ENCODE data around the gene PRELP.

PRELP gene

DNA sequence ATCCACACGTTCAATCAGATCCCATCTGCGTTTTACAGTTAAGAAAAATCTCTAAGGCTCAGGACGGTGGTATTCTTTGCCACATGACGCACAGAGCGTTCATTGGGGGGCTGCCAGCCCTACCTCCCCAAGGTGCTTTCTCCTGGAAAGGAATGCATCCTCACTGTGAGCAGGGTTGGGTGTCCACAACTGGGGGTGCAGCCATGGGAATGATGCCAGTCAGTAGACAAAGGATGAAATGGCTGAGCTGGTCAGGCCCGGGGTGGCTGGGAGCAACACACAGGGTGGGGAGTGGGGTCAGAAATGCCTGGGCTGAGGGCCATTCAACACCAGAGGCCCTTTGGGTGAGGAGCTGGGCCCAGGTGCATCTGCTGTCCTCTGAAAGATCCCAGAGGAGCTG is 44.3 kb downstream of the PRELP start:
- TF ChIP-seq Cebpa-rat (IDR thresholded peaks at IDR 0.05): no peak
- Histone ChIP-seq H3K27ac (no peak overlapping the region), H3K9me3 (no peaks in the 10 kb centered on the region), H4K20me1 (no peaks in the 10 kb centered on the region), H3K36me3 (no peaks in the 10 kb centered on the region), H3K4me3 (no peak overlapping the region), H3K4me2 (no peak overlapping the region), H3K27me3 (no peaks in the 10 kb centered on the region), H3K4me1 (peaks cover 15% of the 10 kb centered on the region), H3K9ac (no peak overlapping the region)

DNA sequence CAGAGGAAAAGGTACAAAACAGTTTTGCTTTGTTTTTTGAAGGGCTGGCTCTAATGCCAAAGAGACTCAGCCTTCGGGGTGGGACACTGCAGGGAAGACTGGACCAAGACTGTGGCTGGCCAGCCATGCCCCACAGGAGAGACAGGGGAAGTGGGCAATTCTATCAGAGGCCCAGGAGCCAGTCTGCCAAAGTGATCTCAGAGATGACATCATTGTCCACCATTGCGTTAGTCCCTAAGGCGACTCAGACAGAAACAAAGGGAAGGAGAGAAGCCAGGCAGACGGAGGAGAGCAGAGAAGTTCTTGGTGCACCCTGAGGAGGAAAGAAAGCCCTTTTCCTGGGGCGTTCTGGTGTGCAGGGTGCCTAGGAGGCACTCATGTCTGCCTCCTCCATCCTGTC is 44.7 kb downstream of the PRELP start:
- H3K36me3 ChIP-seq: no peaks in the 10 kb centered on the region
- H3K9me3 ChIP-seq: no peaks in the 10 kb centered on the region
- no peaks in the 10 kb centered on the region for H3K27me3 ChIP-seq
- H3K9ac ChIP-seq: no peak overlapping the region
- no peak overlapping the region for H3K4me2 ChIP-seq
- H3K4me1 ChIP-seq: peaks cover 20% of the 10 kb centered on the region
- no peaks in the 10 kb centered on the region for H4K20me1 ChIP-seq
- H3K4me3 ChIP-seq: no peak overlapping the region
- no peak for TF ChIP-seq Cebpa-rat (IDR thresholded peaks at IDR 0.05)
- no peak overlapping the region for H3K27ac ChIP-seq

GRCh38 chr1:203521074-203521794 is 45.6 kb downstream of the PRELP start:
- Histone ChIP-seq H3K27me3 (no peaks in the 10 kb centered on the region), H3K4me1 (peaks cover 25% of the 10 kb centered on the region), H3K9me3 (no peaks in the 10 kb centered on the region), H3K27ac (no peak overlapping the region), H3K36me3 (no peaks in the 10 kb centered on the region), H3K4me3 (no peak overlapping the region), H4K20me1 (no peaks in the 10 kb centered on the region), H3K9ac (no peak overlapping the region), H3K4me2 (no peak overlapping the region)
- TF ChIP-seq Cebpa-rat (IDR thresholded peaks at IDR 0.05): no peak

DNA sequence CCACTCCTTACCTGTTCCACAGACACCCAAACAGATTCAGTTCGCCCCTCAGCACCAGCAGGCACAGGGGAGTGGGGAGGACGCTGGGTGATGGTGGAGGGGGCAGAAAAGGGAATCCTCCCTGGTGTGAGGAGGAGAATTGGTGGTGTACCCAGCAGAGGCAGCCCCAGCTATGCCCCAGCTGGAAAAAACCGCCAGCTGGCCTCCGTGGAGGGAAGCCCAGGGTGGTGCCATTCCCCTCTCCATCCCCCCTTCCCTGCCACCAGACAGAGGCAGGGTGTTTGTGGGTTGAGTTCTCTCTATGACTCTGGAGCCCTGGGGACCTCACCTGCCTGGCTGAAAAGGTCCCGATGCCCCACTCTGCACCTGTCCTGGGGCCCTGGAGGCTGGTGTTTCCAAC is 46.2 kb downstream of the PRELP start:
- no peak overlapping the region for H3K4me3 ChIP-seq
- peaks cover 25% of the 10 kb centered on the region for H3K4me1 ChIP-seq
- no peak overlapping the region for H3K4me2 ChIP-seq
- H3K27me3 ChIP-seq: no peaks in the 10 kb centered on the region
- no peaks in the 10 kb centered on the region for H3K36me3 ChIP-seq
- no peak overlapping the region for H3K9ac ChIP-seq
- no peaks in the 10 kb centered on the region for H4K20me1 ChIP-seq
- TF ChIP-seq Cebpa-rat (IDR thresholded peaks at IDR 0.05): no peak
- no peak overlapping the region for H3K27ac ChIP-seq
- H3K9me3 ChIP-seq: no peaks in the 10 kb centered on the region

DNA sequence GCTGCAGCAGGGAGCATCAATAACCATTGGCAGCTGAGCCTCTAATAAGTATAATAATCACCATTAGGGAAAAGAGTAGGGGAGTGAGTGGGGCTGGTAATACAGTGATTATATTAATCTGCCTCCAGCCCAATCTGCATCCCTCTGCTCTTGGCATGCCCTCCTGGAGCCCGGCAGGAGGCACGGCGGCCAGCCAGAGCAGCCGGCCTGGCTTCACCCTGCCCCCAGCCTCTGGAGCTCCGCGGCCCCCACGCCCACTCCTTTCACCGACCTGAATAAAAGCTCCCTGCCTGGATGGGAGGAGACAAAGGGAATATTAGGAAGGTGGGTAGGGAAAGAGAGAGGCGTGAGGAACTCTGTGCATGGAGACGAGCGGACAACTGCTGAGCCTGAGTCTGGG is 46.6 kb downstream of the PRELP start:
- H3K4me3 ChIP-seq: no peak overlapping the region
- no peak overlapping the region for H3K4me2 ChIP-seq
- H3K27ac ChIP-seq: no peak overlapping the region
- H3K9ac ChIP-seq: no peak overlapping the region
- no peaks in the 10 kb centered on the region for H3K27me3 ChIP-seq
- H3K9me3 ChIP-seq: no peaks in the 10 kb centered on the region
- no peak for TF ChIP-seq Cebpa-rat (IDR thresholded peaks at IDR 0.05)
- H3K4me1 ChIP-seq: peaks cover 25% of the 10 kb centered on the region
- H4K20me1 ChIP-seq: no peaks in the 10 kb centered on the region
- no peaks in the 10 kb centered on the region for H3K36me3 ChIP-seq

GRCh38 chr1:203523667-203524066 is 48.1 kb downstream of the PRELP start:
- H3K27me3 ChIP-seq: no peaks in the 10 kb centered on the region
- no peak overlapping the region for H3K27ac ChIP-seq
- no peak for TF ChIP-seq Cebpa-rat (IDR thresholded peaks at IDR 0.05)
- H3K9ac ChIP-seq: no peak overlapping the region
- H3K4me1 ChIP-seq: peaks cover 27% of the 10 kb centered on the region
- H3K4me3 ChIP-seq: no peak overlapping the region
- no peaks in the 10 kb centered on the region for H3K36me3 ChIP-seq
- H3K9me3 ChIP-seq: no peaks in the 10 kb centered on the region
- H4K20me1 ChIP-seq: no peaks in the 10 kb centered on the region
- peak overlapping the region; percentile 13; the same call in 1 of the 2 replicates for H3K4me2 ChIP-seq

DNA sequence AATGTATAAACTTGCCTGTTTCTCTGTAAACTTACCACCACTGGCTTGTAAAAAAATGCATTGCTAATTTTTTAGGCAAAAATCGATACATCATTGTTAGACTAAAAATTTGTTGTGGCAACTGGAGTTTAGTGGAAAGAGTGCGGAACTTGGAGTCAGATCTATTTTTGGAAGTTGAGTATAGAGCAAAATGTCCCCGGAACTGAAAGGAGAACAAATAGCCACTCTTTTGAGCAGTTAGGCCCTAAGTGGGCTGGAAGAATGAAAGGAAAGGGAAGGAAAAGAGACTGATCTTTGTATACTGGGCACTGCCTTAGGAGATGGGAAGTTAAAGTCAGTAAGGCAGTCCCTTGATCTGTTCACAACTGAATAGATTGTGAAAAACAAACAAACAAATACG is 48.5 kb downstream of the PRELP start:
- Histone ChIP-seq H3K27ac (no peak overlapping the region), H3K4me2 (peak overlapping the region; percentile 13), H3K27me3 (no peaks in the 10 kb centered on the region), H3K36me3 (no peaks in the 10 kb centered on the region), H3K4me3 (no peak overlapping the region), H3K9ac (no peak overlapping the region), H4K20me1 (no peaks in the 10 kb centered on the region), H3K9me3 (no peaks in the 10 kb centered on the region), H3K4me1 (peaks cover 32% of the 10 kb centered on the region)
- TF ChIP-seq Cebpa-rat (IDR thresholded peaks at IDR 0.05): no peak

DNA sequence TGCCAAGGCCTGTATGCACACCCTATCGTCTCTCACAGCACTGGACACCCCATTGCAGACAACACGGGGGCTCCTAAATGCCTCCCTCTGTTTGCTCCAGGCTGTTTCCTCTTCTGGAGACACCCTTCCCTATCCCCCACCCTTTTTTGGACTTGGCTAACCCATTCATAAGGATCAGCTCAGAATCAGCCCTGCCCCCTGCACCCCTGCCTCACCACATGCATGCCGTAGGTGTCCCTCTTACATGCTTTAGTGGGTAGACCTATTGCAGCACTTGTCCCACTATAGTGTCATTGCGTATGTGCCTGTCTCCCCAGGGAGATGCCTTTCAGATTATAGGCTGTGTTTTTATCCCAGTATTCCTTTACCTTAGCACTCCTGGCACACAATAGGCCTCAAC is 49.2 kb downstream of the PRELP start:
- Histone ChIP-seq H3K36me3 (no peaks in the 10 kb centered on the region), H3K4me1 (peaks cover 36% of the 10 kb centered on the region), H3K27ac (no peak overlapping the region), H3K27me3 (no peaks in the 10 kb centered on the region), H4K20me1 (no peaks in the 10 kb centered on the region), H3K4me3 (no peak overlapping the region), H3K9ac (no peak overlapping the region), H3K4me2 (peak overlapping the region; percentile 26), H3K9me3 (no peaks in the 10 kb centered on the region)
- no peak for TF ChIP-seq Cebpa-rat (IDR thresholded peaks at IDR 0.05)

- Histone ChIP-seq H3K27me3 (no peaks in the 10 kb centered on the region), H3K36me3 (no peaks in the 10 kb centered on the region), H3K9me3 (no peaks in the 10 kb centered on the region), H3K4me1 (peaks cover 36% of the 10 kb centered on the region), H3K4me3 (no peak overlapping the region), H3K4me2 (peak overlapping the region; percentile 26; the same call in 1 of the 2 replicates), H4K20me1 (no peaks in the 10 kb centered on the region), H3K27ac (no peak overlapping the region), H3K9ac (no peak overlapping the region)
- TF ChIP-seq Cebpa-rat (IDR thresholded peaks at IDR 0.05): no peak
Observed at GRCh38 chr1:203525685-203526084, 50.1 kb downstream of the PRELP start.

DNA sequence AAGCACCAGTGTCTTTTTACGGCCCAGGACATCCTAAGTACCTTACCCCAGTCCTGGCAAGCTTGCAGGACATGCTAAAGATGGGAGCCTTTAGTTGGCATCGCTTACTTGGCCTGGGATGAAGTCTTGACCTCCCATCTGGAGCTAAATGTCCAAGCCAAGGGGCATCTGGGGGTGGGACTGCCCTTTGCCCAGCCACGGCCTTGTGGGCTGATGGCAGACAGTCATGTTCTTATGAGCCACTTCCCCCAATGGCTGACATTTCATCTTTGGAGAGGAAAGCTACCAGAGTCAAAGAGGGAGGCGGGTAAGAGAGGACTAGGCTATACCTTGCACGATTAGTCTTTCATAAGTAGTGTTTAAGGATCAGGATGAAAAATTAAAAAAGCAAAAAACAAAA is 50.5 kb downstream of the PRELP start:
- Histone ChIP-seq H3K4me3 (no peak overlapping the region), H3K27ac (no peak overlapping the region), H3K9me3 (no peaks in the 10 kb centered on the region), H3K4me2 (no peak overlapping the region), H3K27me3 (no peaks in the 10 kb centered on the region), H3K4me1 (peaks cover 36% of the 10 kb centered on the region), H3K36me3 (no peaks in the 10 kb centered on the region), H4K20me1 (no peaks in the 10 kb centered on the region), H3K9ac (no peak overlapping the region)
- no peak for TF ChIP-seq Cebpa-rat (IDR thresholded peaks at IDR 0.05)

DNA sequence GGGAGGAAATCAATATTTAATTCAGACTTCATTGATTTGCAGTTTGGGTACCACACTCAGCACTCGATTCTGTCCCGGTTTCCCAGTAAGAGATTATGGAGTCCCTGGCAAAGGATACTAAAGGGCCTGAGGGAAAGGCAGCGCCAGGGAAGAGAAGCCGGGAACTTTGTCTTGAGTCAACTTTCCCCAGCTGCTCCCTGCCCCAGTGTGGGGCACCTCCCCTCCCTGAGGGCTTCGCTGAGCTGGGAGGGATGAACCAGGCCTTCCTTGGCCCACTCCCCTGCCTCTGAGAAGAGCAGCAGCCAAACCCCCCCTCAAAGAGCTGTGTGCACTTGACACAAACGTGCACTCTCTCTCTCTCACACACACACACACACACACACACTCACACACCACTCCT is 51.0 kb downstream of the PRELP start:
- no peak overlapping the region for H3K4me3 ChIP-seq
- no peak for TF ChIP-seq Cebpa-rat (IDR thresholded peaks at IDR 0.05)
- H3K4me2 ChIP-seq: no peak overlapping the region
- no peaks in the 10 kb centered on the region for H4K20me1 ChIP-seq
- H3K9me3 ChIP-seq: no peaks in the 10 kb centered on the region
- no peaks in the 10 kb centered on the region for H3K27me3 ChIP-seq
- H3K36me3 ChIP-seq: no peaks in the 10 kb centered on the region
- H3K27ac ChIP-seq: no peak overlapping the region; the same call in 1 of the 2 replicates
- no peak overlapping the region for H3K9ac ChIP-seq
- peaks cover 36% of the 10 kb centered on the region for H3K4me1 ChIP-seq

Data from BLaER1 (cell line).